ENCODE data around the gene NT5C1B.

The NT5C1B gene

GRCh38 chr2:18600255-18600613 lies 10.9 kb upstream of the NT5C1B start:
- no peak overlapping the region for H3K4me3 ChIP-seq (ENCODE audit: low read depth, low read length)
- DNase-seq (ENCODE audit: low read depth) = no peak
- TF ChIP-seq CTCF (IDR thresholded peaks at IDR 0.05; ENCODE audit: low read depth, low read length) = no peak
- TF ChIP-seq MAX (IDR thresholded peaks at IDR 0.05; ENCODE audit: low read depth, low read length) = no peak
- no peak for TF ChIP-seq MYC (IDR thresholded peaks at IDR 0.05; ENCODE audit: low read depth, low read length)
- TF ChIP-seq POLR2A (IDR thresholded peaks at IDR 0.05; ENCODE audit: extremely low read depth, insufficient read length) = no peak

GRCh38 chr2:18599509-18600254 lies 10.3 kb upstream of the NT5C1B start:
- no peak for DNase-seq (ENCODE audit: low read depth)
- H3K4me3 ChIP-seq (ENCODE audit: low read depth, low read length) = no peak overlapping the region
- TF ChIP-seq MYC (IDR thresholded peaks at IDR 0.05; ENCODE audit: low read depth, low read length) (no peak), POLR2A (IDR thresholded peaks at IDR 0.05; ENCODE audit: extremely low read depth, insufficient read length) (no peak), CTCF (IDR thresholded peaks at IDR 0.05; ENCODE audit: low read depth, low read length) (no peak), MAX (IDR thresholded peaks at IDR 0.05; ENCODE audit: low read depth, low read length) (no peak)

- no peak for TF ChIP-seq CTCF (IDR thresholded peaks at IDR 0.05; ENCODE audit: low read depth, low read length)
- TF ChIP-seq MYC (IDR thresholded peaks at IDR 0.05; ENCODE audit: low read depth, low read length) = no peak
- no peak for DNase-seq (ENCODE audit: low read depth)
- H3K4me3 ChIP-seq (ENCODE audit: low read depth, low read length) = no peak overlapping the region
Observed at GRCh38 chr2:18598848-18599484, 9.6 kb upstream of the NT5C1B start.

- TF ChIP-seq POLR2A (IDR thresholded peaks at IDR 0.05; ENCODE audit: extremely low read depth, insufficient read length) (no peak), MYC (IDR thresholded peaks at IDR 0.05; ENCODE audit: low read depth, low read length) (no peak), MAX (IDR thresholded peaks at IDR 0.05; ENCODE audit: low read depth, low read length) (no peak), CTCF (IDR thresholded peaks at IDR 0.05; ENCODE audit: low read depth, low read length) (no peak)
- no peak for DNase-seq (ENCODE audit: low read depth)
- H3K4me3 ChIP-seq (ENCODE audit: low read depth, low read length) = no peak overlapping the region
Observed at GRCh38 chr2:18597618-18598017, 8.2 kb upstream of the NT5C1B start.

- no peak for DNase-seq (ENCODE audit: low read depth)
- TF ChIP-seq CTCF (IDR thresholded peaks at IDR 0.05; ENCODE audit: low read depth, low read length) (no peak), POLR2A (IDR thresholded peaks at IDR 0.05; ENCODE audit: extremely low read depth, insufficient read length) (no peak), MAX (IDR thresholded peaks at IDR 0.05; ENCODE audit: low read depth, low read length) (no peak), MYC (IDR thresholded peaks at IDR 0.05; ENCODE audit: low read depth, low read length) (no peak)
Observed at GRCh38 chr2:18596993-18597392, 7.6 kb upstream of the NT5C1B start.

More at GRCh38 chr2:18596993-18597392, 7.6 kb upstream of the NT5C1B start:
- no peak overlapping the region for H3K4me3 ChIP-seq (ENCODE audit: low read depth, low read length)

All from NB4 (cell line).